Measurements from ENCODE around the gene UCP2. TPM values are rescaled to one million over a fixed set of nuclear protein-coding genes. Genes with fewer than 3 reads are reported as not detected.

Gene UCP2
- total and polyA plus RNA-seq, 9 of the 15 experiments (the other 6 are each of a cell fraction or from before 2014, with no cell fraction given), result 19.2 to 216 (median 87.9) TPM

- no peak for TF ChIP-seq ZNF318 (IDR thresholded peaks at IDR 0.05; ENCODE audit: borderline replicate concordance in 1 of 2, low read depth in 1 of 2)
- no peak for TF ChIP-seq ETV5 (CRISPR knock-in tag; IDR thresholded peaks at IDR 0.05; ENCODE audit: low read depth)
- TF ChIP-seq CBX5 (IDR thresholded peaks at IDR 0.05; ENCODE audit: borderline replicate concordance, low read depth), result no peak
- peak; percentile 72 for TF ChIP-seq JUND (IDR thresholded peaks at IDR 0.05; ENCODE audit: borderline replicate concordance, low read depth, low read length)
- peak; percentile 26; the same call in 1 of the 3 replicates for TF ChIP-seq JUND (tag; IDR thresholded peaks at IDR 0.05; ENCODE audit: borderline replicate concordance, low read depth, low read length)
- TF ChIP-seq ZNF174 (CRISPR knock-in tag; IDR thresholded peaks at IDR 0.05), result no peak
- TF ChIP-seq TFE3 (CRISPR knock-in tag; IDR thresholded peaks at IDR 0.05), result no peak
- TF ChIP-seq TOE1 (IDR thresholded peaks at IDR 0.05; ENCODE audit: borderline replicate concordance), result no peak
- no peak for TF ChIP-seq TOE1 (CRISPR knock-in tag; IDR thresholded peaks at IDR 0.05; ENCODE audit: borderline replicate concordance, low read depth)
- no peak for TF ChIP-seq ZNF778 (CRISPR knock-in tag; IDR thresholded peaks at IDR 0.05)
- TF ChIP-seq ZC3H11A (IDR thresholded peaks at IDR 0.05; ENCODE audit: low read depth, low read length), result no peak
- peak; percentile 63 for TF ChIP-seq STAT5A (IDR thresholded peaks at IDR 0.05; ENCODE audit: borderline replicate concordance, low read length)
- TF ChIP-seq SRSF7 (optimal IDR thresholded peaks at IDR 0.05; ENCODE audit: low read depth, low read length), result no peak
- no peak for TF ChIP-seq PHB2 (IDR thresholded peaks at IDR 0.05; ENCODE audit: low read depth)
- no peak for TF ChIP-seq ZNF121 (CRISPR knock-in tag; conservative IDR thresholded peaks at IDR 0.05)
- TF ChIP-seq ATF7 (IDR thresholded peaks at IDR 0.05), result peak; percentile 39; the same call in 1 of the 2 replicates
- TF ChIP-seq ARID1B (IDR thresholded peaks at IDR 0.05), result peak; percentile 43; the same call in 1 of the 2 replicates
- no peak for TF ChIP-seq TBP (optimal IDR thresholded peaks at IDR 0.05; ENCODE audit: low read depth, low read length)
- no peak for TF ChIP-seq TCF7 (IDR thresholded peaks at IDR 0.05; ENCODE audit: borderline replicate concordance)
- TF ChIP-seq BACH1 (tag; IDR thresholded peaks at IDR 0.05), result no peak
These were observed 41.8 kb upstream of the UCP2 start (continued) for GRCh38 chr11:74024261-74025029.

All from K562 (cell line).